Large intestine (tissue), 3 donors: Measurements from ENCODE around the gene SRMS. TPM values are rescaled to one million over a fixed set of nuclear protein-coding genes. Genes with fewer than 3 reads are reported as not detected.

ENCODE experiments used
- DNase-seq, 2 donors: peaks; one replicate each; pipeline versions ENCODE4 v3.0.0 to v3.0.0-alpha.2; 2013
- H3K27ac ChIP-seq: one replicate; pipeline ENCODE4 v1.5.1; 2013; ENCODE audit warnings: low read length
- H3K27me3 ChIP-seq: 2 replicates; pipeline ENCODE4 v1.6.1; 2013; ENCODE audit warnings: low read length; ENCODE audit not compliant: control insufficient read depth, insufficient read depth
- H3K36me3 ChIP-seq: 2 replicates; pipeline ENCODE4 v1.6.1; 2013; ENCODE audit warnings: low read length; ENCODE audit not compliant: control insufficient read depth, insufficient read depth
- H3K4me1 ChIP-seq: one replicate; pipeline ENCODE4 v1.6.1; 2013; ENCODE audit warnings: low read length; ENCODE audit not compliant: control insufficient read depth, insufficient read depth
- H3K4me3 ChIP-seq: one replicate; pipeline ENCODE4 v1.5.1; 2013; ENCODE audit warnings: low read length
- H3K9me3 ChIP-seq: one replicate; pipeline ENCODE4 v1.6.1; 2013; ENCODE audit warnings: mild to moderate bottlenecking, low read depth, low read length, moderate library complexity; ENCODE audit not compliant: control insufficient read depth
- WGBS: methylation state at CpG from one replicate; pipeline ENCODE4 v1.1.5; 2013; ENCODE audit warnings: low lambda C conversion rate; ENCODE audit not compliant: insufficient coverage; 5-methylcytosine and 5-hydroxymethylcytosine counted together
- polyA plus RNA-seq: library from polyadenylated mRNA; unstranded; fragments of 120-200 nt; gene quantifications from one replicate; pipeline ENCODE4 v1.2.1, GENCODE V29; 2013

Gene SRMS
- polyA plus RNA-seq, 1 donor, result 0.16 TPM

GRCh38 chr20:63492518-63492917 lies 55.0 kb downstream of the SRMS start:
- no peaks in the 10 kb centered on the region for H3K4me1 ChIP-seq
- peaks cover 8% of the 10 kb centered on the region for H3K9me3 ChIP-seq
- H3K27me3 ChIP-seq, result peaks cover 36% of the 10 kb centered on the region
- H3K4me3 ChIP-seq, result no peak overlapping the region
- no peak overlapping the region for H3K27ac ChIP-seq
- no peak for DNase-seq
- 71% methylated on average over 1 of the region's 2 CpGs for WGBS
- H3K36me3 ChIP-seq, result no peaks in the 10 kb centered on the region

DNA sequence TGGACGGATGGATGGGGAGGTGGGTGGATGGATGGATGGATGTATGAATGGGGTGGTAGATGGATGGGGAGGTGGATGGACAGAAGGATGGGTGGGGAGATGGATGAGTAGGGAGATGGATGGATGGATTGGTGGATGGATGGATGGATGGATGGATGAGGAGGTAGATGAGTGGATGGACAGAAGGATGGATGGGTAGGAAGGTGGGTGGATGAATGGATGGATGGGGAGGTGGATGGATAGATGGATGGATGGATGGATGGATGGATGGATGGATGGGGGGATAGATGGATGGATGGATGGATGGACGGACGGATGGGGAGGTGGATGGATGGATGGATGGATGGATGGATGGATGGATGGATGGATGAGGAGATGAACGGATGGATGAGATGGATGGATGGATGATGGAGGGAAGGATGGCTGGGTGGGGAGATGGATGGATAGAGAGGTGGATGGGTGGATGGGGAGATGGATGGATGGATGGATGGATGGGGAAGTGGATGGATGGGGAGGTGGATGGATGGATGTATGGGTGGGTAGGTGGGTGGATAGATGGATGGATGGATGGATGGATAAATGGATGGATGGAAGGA lies 55.8 kb downstream of the SRMS start:
- 75% methylated on average over 4 of the region's 4 CpGs for WGBS
- Histone ChIP-seq H3K36me3 (no peaks in the 10 kb centered on the region), H3K4me3 (no peak overlapping the region), H3K4me1 (no peaks in the 10 kb centered on the region), H3K27ac (no peak overlapping the region), H3K9me3 (peaks cover 9% of the 10 kb centered on the region), H3K27me3 (peaks cover 33% of the 10 kb centered on the region)
- no peak for DNase-seq

DNA sequence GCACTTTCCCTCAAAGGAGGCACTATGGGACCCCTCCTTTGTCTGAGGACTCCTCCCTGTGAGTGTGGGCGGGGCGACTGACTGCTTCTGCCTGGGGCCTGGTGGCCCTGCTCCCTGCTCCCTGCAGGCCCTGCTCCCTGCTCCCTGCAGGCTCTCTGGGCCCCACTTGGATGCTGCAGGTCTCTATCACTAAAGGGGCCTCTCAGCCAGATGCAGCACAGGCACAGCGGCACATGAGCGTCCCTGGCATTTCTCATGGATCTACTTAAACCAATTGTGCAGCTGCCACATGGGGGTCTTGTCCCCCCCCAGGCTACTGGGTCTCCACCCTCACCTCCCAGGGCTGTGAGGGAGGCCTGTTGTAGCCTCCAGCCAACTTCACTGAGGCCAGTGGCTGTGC lies 56.5 kb downstream of the SRMS start:
- Histone ChIP-seq H3K27ac (no peak overlapping the region), H3K9me3 (peaks cover 14% of the 10 kb centered on the region), H3K4me1 (no peaks in the 10 kb centered on the region), H3K4me3 (no peak overlapping the region), H3K27me3 (peaks cover 28% of the 10 kb centered on the region), H3K36me3 (no peaks in the 10 kb centered on the region)
- DNase-seq, result no peak
- WGBS, result no CpG with 5 or more reads among the region's 4 CpGs

Other genes starting within 250 kb of the SRMS start
- 0.45 TPM for gene CHRNA4, start 186.4 kb downstream of the SRMS start, polyA plus RNA-seq
- gene KCNQ2, start 75.1 kb downstream of the SRMS start, polyA plus RNA-seq, result 5.2 TPM
- gene EEF1A2, start 48.7 kb downstream of the SRMS start, polyA plus RNA-seq, result 29.7 TPM
- 234 TPM for gene PPDPF, start 27.0 kb downstream of the SRMS start, polyA plus RNA-seq
- gene PTK6, start 10.4 kb downstream of the SRMS start, polyA plus RNA-seq, result 0.31 TPM
- 0.34 TPM for gene FNDC11, start 6.4 kb upstream of the SRMS start, polyA plus RNA-seq
- gene HELZ2, start 26.5 kb upstream of the SRMS start, polyA plus RNA-seq, result 13.0 TPM
- gene GMEB2, start 79.4 kb upstream of the SRMS start, polyA plus RNA-seq, result 10.5 TPM
- 23.1 TPM for gene STMN3, start 105.7 kb upstream of the SRMS start, polyA plus RNA-seq
- gene RTEL1, start 110.6 kb upstream of the SRMS start, polyA plus RNA-seq, result 12.2 TPM
- gene TNFRSF6B, start 148.9 kb upstream of the SRMS start, polyA plus RNA-seq, result 1.9 TPM
- gene ARFRP1, start 160.2 kb upstream of the SRMS start, polyA plus RNA-seq, result 22.2 TPM
- 20.1 TPM for gene ZGPAT, start 160.3 kb upstream of the SRMS start, polyA plus RNA-seq
- 7.5 TPM for gene LIME1, start 188.9 kb upstream of the SRMS start, polyA plus RNA-seq
- 61.5 TPM for gene SLC2A4RG, start 192.0 kb upstream of the SRMS start, polyA plus RNA-seq